IMR-90 (cell line): Measurements from ENCODE around the gene TMPRSS13.

Experiments used
- BHLHE40 ChIP-seq: fragments of 150-350 bp; IDR thresholded peaks from 2 replicates; pipeline ENCODE4 v1.6.1; 2016; ENCODE audit warnings: mild to moderate bottlenecking, low read depth, low read length
- CEBPB ChIP-seq: IDR thresholded peaks from 2 replicates; pipeline ENCODE4 v1.6.1; 2012; ENCODE audit warnings: low read depth, low read length, improper control_type of control experiment
- CHD1 ChIP-seq: IDR thresholded peaks from 2 replicates; pipeline ENCODE4 v1.6.1; 2012; ENCODE audit warnings: low read depth, low read length, improper control_type of control experiment
- CTCF ChIP-seq: conservative IDR thresholded peaks from 2 replicates; pipeline ENCODE4 v1.5.1; 2012; ENCODE audit warnings: mild to moderate bottlenecking, low read depth, low read length, improper control_type of control experiment
- MAFK ChIP-seq: IDR thresholded peaks from 2 replicates; pipeline ENCODE4 v1.6.1; 2012; ENCODE audit warnings: low read depth, low read length, improper control_type of control experiment
- MAZ ChIP-seq: IDR thresholded peaks from 2 replicates; pipeline ENCODE4 v1.6.1; 2012; ENCODE audit warnings: low read depth, mild to moderate bottlenecking, low read length, improper control_type of control experiment, moderate library complexity, borderline replicate concordance
- POLR2A ChIP-seq: IDR thresholded peaks from 2 replicates; pipeline ENCODE4 v1.6.1; 2012; ENCODE audit warnings: mild to moderate bottlenecking, low read depth, low read length
- RAD21 ChIP-seq: IDR thresholded peaks from 2 replicates; pipeline ENCODE4 v1.6.1; 2012; ENCODE audit warnings: low read length, improper control_type of control experiment

- no peak for TF ChIP-seq POLR2A
- TF ChIP-seq MAZ = no peak
- TF ChIP-seq CTCF = no peak
- no peak for TF ChIP-seq BHLHE40
- TF ChIP-seq RAD21 = no peak
- TF ChIP-seq CEBPB = no peak
- no peak for TF ChIP-seq MAFK
- no peak for TF ChIP-seq CHD1
Measured at GRCh38 chr11:117914398-117914761, 14.8 kb downstream of the TMPRSS13 start.
